Subcutaneous adipose tissue (tissue), 4 donors: ENCODE data around the gene PROP1. TPM values are rescaled to one million over a fixed set of nuclear protein-coding genes. Genes with fewer than 3 reads are reported as not detected.

Experiments
- total RNA-seq, 4 donors: library from RNA; depleted of rRNA; stranded (reverse); fragments of >200 nt; gene quantifications; one replicate each; pipeline ENCODE4 v1.1.0, GENCODE V29; 2016
- TF ChIP-seq, protein P1 (sequence below): fragments of 450-650 bp; IDR thresholded peaks from one replicate; pipeline ENCODE4 v1.5.1; 2016; ENCODE audit warnings: low read depth, mild to moderate bottlenecking, control low read depth, antibody characterized with exemption, moderate library complexity

Gene PROP1
- total RNA-seq, 4 donors from 2014 or later: not detected

DNA sequence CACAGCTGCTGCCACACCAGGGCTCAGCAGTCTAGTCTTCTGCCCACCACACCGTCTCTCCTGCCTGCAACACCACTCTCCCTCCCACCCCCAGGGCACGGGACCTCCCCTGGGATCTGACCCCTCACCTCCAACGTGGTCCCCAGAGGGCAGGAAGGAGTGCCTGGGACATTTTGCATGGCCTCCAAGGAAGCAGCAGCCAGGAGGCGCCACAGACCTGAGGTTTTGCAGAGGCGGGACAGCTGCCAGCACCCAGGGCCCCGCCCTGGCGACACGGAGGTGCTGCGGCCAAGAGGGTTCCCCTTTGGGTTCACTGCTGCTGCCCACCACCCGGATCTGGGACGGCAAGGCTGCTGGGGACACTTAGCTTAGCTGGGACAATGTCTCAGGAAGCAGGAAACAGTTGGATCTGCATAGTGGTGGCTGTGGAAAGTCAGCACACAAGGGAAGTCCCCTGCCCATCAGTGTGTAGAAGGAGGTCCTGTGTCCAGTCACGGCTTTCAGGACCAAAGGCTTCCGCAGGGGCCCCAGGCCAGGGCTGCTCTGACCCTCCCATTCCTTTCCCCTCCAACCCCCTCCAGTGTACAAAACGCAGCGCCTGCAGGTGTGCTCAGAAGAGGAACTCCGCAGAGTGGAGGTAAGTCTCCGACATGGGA, 13.8 kb downstream of the PROP1 start:
- TF ChIP-seq, protein P1, sequence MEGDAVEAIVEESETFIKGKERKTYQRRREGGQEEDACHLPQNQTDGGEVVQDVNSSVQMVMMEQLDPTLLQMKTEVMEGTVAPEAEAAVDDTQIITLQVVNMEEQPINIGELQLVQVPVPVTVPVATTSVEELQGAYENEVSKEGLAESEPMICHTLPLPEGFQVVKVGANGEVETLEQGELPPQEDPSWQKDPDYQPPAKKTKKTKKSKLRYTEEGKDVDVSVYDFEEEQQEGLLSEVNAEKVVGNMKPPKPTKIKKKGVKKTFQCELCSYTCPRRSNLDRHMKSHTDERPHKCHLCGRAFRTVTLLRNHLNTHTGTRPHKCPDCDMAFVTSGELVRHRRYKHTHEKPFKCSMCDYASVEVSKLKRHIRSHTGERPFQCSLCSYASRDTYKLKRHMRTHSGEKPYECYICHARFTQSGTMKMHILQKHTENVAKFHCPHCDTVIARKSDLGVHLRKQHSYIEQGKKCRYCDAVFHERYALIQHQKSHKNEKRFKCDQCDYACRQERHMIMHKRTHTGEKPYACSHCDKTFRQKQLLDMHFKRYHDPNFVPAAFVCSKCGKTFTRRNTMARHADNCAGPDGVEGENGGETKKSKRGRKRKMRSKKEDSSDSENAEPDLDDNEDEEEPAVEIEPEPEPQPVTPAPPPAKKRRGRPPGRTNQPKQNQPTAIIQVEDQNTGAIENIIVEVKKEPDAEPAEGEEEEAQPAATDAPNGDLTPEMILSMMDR: no peak

DNA sequence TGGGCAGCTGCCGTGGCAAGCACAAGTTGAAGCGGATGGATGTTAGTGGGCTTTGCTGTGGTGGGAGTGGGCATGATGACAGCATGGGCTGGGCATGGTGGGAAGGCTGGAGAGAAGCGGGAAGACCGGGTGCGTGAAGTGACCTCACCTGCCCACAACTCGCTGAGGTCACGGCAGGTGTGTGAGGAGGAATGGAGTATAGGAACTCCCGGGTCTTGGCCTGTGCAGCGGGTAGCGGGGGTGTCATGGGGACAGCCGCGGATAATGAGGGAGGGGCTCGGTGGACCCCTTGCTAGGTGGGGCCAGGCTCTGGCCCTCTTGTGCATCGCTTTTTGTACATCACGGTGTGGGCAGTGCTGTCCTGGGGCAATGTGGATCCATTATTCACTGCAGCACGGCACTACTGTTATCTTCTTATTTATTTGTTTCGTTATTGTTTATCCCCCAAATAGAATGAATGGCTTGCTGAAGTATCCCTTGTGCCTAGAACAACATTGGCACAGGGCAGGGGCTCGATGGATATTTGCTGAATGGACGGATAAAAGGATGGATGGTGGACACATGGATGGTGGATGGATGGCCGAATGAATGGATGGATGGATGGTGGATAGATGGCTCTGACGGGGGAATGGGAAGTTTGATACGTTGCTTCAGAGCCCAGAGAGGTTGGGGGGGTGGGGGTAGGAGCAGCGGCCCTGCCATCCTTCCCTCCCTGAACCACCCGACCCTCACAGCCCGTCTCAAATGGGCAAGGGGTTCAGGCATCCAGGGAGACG, 14.6 kb downstream of the PROP1 start:
- TF ChIP-seq, protein P1: no peak

GRCh38 chr5:177980743-177981151, 15.3 kb downstream of the PROP1 start:
- TF ChIP-seq, protein P1: no peak

GRCh38 chr5:177973066-177973635, 22.9 kb downstream of the PROP1 start:
- TF ChIP-seq, protein P1: no peak

- TF ChIP-seq, protein P1: no peak
Measured at GRCh38 chr5:177972613-177973012, 23.4 kb downstream of the PROP1 start.

GRCh38 chr5:177968661-177969211, 27.3 kb downstream of the PROP1 start:
- TF ChIP-seq, protein P1: no peak
